HG02973 (cell line): ENCODE measurements around the gene FAM124A.

Experiments used
- ATAC-seq: cut with Tn5 transposase; IDR thresholded peaks from one replicate; pipeline ENCODE4 v1.9.1; 2021; ENCODE audit warnings: moderate library complexity; ENCODE audit not compliant: unreplicated experiment

The FAM124A gene

GRCh38 chr13:51240958-51241357 is 18.8 kb downstream of the FAM124A start:
- no peak for ATAC-seq

- no peak for ATAC-seq
Measured at GRCh38 chr13:51241720-51242119, 19.5 kb downstream of the FAM124A start.

- no peak for ATAC-seq
Measured at GRCh38 chr13:51243227-51243626, 21.0 kb downstream of the FAM124A start.

- ATAC-seq = no peak
Measured at GRCh38 chr13:51243832-51244231, 21.6 kb downstream of the FAM124A start.

DNA sequence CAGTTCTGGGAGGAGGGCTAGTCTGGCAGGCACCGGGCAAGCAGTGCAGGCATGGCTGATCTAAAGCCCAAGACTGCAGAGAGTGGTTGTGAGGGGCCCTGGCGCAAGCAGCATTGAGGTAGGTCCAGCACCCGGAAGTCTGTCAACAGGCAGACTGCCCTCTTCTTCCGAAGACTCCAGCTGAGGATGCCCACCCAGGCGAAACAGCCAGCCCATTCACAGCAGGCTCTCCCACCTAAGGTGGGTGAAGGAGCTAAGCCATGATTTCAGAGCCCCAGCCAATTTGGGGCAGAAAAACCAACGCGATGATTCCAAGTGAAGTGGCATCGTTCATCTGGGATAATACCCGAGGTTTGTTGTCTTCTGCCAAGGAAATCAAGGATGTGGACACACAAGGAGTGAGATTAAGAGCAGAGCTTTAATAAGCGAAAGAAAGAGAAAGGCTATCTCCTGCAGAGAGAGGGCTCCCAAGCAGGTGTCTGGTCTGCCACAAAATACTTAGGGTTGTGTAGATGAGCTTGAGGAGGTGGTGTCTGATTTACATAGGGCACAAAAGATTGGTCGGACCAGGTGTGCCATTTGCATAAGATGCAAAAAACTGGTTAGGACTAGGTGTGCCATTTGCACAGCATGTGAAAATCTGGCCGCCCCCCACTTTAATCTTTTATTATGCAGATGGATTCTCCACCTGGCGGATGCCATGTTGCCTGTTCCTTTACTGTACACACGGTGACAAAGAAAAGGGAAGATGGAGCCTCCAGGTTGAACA is 22.6 kb downstream of the FAM124A start:
- no peak for ATAC-seq

GRCh38 chr13:51245583-51245982 is 23.4 kb downstream of the FAM124A start:
- ATAC-seq = no peak

GRCh38 chr13:51246025-51246417 is 23.8 kb downstream of the FAM124A start:
- no peak for ATAC-seq

GRCh38 chr13:51246418-51247277 is 24.4 kb downstream of the FAM124A start:
- no peak for ATAC-seq

DNA sequence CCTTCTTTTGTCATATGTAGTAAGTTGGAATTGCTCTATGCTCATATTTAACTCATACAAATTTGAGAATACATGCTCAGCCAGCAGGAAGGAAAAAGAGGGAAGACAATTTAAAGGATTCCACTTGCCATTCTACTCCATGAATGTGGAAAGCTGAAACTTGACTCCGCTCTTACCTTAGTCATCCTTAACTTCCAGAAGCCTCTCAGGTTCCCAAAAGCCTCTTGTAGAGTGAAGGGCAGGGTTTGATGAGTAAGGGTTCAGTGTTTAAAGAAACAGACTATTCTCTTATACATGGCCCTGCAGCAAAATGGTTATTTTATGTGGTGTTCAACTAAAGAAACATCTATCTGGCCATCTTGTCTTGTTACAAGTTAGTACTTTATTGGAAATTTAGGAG is 27.1 kb downstream of the FAM124A start:
- ATAC-seq = no peak

DNA sequence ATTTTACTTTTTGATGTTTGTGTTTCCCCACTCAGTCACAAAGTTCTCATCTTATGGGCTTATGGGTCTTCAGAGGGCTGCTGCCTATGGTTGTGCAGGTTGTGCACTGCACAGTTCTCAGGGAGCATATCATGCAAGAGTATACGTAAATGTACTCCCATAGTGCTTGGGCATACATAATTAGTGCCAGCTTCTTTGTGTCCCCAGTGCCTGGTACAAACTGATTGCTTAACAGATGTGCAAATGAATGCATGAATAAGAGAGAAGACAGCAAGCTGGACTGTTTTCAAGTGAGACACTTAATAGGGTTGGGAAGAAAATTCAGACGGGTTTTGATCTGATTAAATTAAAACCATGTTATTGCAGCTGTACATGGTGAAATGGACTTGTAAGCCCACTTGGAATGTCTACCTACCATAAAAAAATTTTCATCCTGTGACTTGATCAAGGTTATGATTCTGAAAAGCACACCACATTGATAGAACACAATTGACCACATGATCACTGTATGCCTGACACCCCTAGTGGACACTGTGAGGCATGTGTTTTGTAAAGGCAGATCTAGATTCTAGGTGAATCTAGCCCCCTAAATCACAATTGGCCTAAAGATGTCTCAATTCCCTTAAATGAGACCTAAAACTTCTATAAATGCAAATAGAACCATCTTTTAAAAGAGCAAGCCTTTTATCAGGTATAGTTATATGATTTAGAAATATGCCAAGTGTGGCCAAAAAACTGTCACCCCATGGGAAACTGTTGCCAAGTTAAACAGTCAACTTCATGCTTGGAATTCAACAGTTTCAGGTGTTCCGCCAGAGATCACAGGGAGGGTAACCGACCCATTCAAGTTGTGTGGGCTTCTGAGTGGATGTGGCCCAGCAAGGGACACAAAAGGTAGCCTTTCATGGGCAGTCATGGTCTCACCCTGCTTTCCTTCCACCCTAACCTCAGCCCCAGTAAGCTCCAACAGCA is 27.9 kb downstream of the FAM124A start:
- ATAC-seq = no peak

DNA sequence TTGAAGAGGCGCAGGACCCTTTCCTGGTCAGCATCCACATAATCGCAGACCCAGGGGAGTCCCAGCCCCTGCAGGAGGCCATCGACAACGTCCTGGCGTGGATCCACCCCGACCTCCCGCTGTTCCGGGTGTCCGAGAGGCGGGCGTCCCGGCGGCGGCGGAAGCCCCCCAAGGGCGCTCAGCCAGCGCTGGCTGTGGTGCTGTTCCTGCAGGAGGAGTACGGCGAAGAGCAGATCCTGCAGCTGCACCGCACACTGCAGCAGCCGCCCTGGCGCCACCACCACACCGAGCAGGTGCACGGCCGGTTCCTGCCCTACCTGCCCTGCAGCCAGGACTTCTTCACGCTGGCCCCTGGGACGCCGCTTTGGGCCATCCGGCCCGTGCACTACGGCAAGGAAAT is 29.3 kb downstream of the FAM124A start:
- no peak for ATAC-seq

DNA sequence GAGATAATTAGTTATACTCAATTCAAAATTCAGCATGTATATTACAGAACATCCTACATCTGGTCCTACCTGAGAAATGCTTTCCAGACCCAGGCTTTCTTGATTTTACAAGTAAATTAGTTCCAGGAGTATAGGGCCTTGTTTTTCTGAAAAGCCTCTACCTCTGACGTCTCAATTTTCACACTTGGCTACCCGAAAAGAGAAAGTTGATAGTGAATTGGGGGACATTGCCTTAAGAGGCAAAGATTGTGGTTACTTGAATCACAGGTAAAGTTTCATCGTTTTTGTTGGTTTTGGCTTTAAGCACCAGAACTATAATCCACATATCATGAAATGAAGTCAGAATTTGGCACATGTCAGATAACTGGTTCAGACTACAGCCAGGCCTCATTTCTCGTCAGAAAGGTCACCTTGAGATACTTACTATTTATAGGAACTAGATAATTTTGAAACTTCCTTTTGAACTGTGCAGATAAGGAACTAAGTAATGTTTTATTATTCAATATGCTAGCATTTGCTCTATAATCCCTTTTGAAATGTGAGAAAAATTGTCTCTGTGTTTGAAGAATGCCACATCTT is 30.8 kb downstream of the FAM124A start:
- no peak for ATAC-seq

DNA sequence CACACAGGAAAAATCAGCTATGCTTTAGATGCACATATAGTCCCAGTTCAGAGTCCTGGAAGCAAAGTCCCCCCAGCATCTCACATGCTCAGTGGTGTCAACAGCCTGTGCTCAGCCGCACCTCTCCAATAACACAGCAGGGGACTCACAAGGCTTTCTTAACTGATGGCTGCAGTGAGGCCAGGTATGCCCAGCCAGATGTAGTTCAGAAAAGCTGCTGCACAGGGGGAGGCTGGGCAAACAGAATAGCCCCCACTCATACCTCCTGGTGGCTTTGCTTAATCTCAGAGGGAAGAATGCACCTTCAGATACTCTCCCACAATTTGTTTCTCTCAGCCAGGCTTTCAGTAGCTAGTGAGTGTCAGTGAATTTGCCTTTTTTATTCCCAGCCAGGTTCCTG is 33.4 kb downstream of the FAM124A start:
- no peak for ATAC-seq

DNA sequence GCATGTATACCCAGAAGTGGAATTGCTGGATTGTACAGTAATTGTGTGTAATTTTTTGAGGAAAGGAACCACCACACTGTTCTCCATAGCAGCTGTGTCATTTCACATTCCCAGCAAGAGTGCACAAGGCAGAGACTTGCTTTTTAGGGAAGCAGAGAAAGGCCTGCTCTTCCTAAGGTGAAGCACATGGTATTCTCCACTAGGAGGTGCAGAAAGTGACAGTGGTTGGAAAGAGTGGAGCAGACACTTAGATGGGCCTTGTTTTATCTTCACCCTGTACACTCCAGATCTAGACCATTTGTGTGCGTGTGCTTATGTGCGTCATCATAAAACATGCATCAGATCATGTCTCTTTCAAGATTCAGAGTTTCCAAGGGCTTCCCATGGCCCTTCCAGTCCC is 35.0 kb downstream of the FAM124A start:
- ATAC-seq = no peak

DNA sequence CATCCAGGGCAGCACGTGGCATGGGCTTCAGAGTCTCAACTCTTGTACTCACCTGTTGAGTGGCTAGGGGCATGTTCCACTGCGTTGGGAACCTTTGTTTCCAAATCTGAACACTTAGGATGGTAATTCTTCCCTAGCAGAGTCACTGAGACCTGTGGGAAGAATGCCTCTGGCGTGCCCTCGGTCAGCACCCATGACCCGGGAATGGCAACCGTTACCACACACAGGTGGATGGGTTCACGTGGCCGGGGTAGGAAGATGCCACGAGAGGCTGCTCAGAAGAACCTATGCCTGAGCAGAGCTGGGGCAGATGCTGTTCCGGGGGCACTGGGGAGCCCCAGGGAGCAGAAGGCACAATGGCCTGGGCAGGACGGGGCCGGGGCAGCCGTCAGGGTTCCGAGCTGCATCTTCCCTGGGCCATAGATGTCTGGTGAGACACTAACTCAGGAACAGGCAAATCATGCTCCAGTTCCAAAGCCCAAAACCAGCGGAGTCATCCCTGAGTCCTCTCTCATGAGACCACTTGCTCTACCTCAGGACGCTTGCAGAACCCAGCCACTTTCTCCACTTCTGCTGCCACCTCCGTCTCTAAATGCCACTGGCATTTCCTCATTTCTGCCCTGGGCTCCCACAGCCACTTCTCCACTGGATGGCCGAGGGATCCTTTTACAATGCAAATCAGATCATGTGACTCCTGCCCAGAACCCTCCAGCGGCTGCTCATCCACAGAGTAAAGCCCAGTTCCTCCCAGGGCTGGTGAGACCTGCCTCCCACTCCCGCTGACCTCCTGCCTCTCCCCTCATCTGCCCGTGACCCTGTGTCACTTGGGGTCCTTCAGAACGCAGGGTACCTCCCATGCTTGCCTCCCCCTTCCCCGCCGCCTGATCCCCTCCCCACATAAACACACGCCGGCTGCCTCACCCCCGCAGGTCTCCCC is 36.7 kb downstream of the FAM124A start:
- no peak for ATAC-seq

DNA sequence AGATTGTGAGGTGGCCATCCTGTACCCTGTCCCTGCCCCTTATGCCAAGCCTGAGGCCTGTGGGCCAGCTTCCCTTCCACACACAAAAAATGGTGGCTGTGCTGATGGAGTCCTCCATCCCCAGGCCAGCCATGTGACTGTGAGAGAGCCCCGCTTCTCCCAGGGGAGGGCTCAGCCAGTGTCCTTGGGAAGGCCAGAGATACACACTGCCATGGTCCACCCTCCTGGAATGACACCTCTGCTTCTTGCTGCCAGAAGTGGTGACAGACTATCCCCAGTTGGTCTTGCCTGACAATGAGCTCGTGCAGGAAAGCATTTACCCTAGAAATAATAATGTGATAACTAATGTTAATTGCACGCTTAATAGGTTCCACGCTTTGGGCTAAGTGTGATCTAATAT is 38.0 kb downstream of the FAM124A start:
- no peak for ATAC-seq

- no peak for ATAC-seq
Measured at GRCh38 chr13:51261610-51262249, 39.5 kb downstream of the FAM124A start.

DNA sequence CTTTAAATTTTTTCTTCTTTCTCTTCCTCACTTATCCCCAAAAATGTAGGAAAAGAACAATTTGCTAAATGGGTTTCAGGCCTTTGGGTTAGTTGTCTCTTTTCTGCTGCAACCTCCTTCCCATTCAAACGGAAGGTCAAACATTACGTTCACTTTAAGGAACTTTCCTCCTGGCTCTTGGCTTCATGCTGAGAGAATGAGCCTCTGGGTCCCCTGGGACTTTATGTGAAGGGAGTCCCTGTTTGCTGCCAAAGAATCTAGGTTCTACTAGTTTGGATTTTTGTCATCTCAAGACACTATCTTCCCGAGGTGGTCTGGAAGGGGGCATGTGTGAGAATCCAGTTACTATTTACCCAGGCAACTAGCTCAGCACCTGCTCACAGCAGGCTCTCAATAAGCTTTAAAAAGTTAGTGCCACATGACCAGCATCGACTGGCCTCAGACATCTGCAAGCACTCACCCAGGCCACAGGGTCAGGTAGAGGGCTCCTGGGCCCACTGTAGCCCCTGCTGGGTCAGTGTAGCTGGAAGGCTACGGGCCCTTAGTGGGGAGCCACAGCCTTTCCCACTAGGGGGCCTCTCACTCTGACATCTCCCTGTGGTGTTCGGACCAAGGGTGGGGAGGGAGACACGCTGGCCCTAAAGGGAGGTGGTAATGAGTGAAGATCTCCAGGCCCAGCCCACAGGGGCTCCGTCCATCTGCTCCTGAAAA is 40.5 kb downstream of the FAM124A start:
- ATAC-seq = no peak

- ATAC-seq = no peak
Measured at GRCh38 chr13:51266642-51267041, 44.4 kb downstream of the FAM124A start.
